GM12878 (cell line): Measurements from ENCODE around the gene GLB1L3. TPM values are rescaled to one million over a fixed set of nuclear protein-coding genes. Genes with fewer than 3 reads are reported as not detected.
"Not testable (repeated sequence)": the region's sequence is repeated elsewhere in the genome, so short reads cannot be mapped to it uniquely, and the experiment has no call there.

Experiments
- ATAC-seq: fragments of 200-7000 bp; cut with Tn5 transposase; 3 replicates; pipeline ENCODE4 v1.9.1; 2020; ENCODE audit warnings: mild to moderate bottlenecking, moderate library complexity
- BruUV-seq: library from RNA; stranded (reverse); fragments of 400-500 nt; replicated peaks from 2 replicates; lab custom pipeline; 2021; lab: Mats Ljungman, UMichigan
- CTCF ChIA-PET: fragments of 300-600 bp; sonication (Branson Sonifier 250); formaldehyde crosslinking; extraction: SDS; loops from one replicate; lab custom pipeline; 2021; ENCODE audit warnings: inconsistent platforms; lab: Yijun Ruan, JAX
- POLR2A ChIA-PET: fragments of 350-600 bp; formaldehyde crosslinking; extraction: SDS; loops from one replicate; lab custom pipeline; 2021; ENCODE audit warnings: inconsistent platforms; lab: Charles Lee
- RAD21 ChIA-PET: fragments of 300-600 bp; sonication (Branson Sonifier 250); formaldehyde crosslinking; loops from one replicate; lab custom pipeline; 2023; ENCODE audit warnings: antibody characterized with exemption; ENCODE audit not compliant: unreplicated experiment; lab: Charles Lee
- SMC1A ChIA-PET: fragments of 300-600 bp; sonication (Branson Sonifier 250); formaldehyde crosslinking; loops from one replicate; lab custom pipeline; 2023; ENCODE audit not compliant: unreplicated experiment, uncharacterized antibody; lab: Charles Lee
- DNase-seq: peaks from one replicate; pipeline ENCODE4 v3.0.0-alpha.2; 2011; ENCODE audit warnings: low read depth, low spot score
- FAIRE-seq: peaks from 3 replicates; lab custom pipeline; 2011; peaks lifted over from hg19 to GRCh38; lab: Jason Lieb, UNC
- H2AFZ ChIP-seq: 2 replicates; pipeline ENCODE4 v1.6.0; 2011; ENCODE audit warnings: low read depth, low read length, control low read depth; ENCODE audit not compliant: control insufficient read depth
- H3K27ac ChIP-seq: 2 replicates; pipeline ENCODE4 v1.5.1; 2011; ENCODE audit warnings: control low read depth; ENCODE audit not compliant: control insufficient read depth, insufficient read depth
- H3K27me3 ChIP-seq, 2 experiments: replicated peaks in 1 of 2; 2 replicates each; pipeline versions ENCODE4 v1.6.0 to v1.6.1; 2011; ENCODE audit warnings: low read length in 1 of 2; ENCODE audit not compliant: control insufficient read depth in 2 of 2, insufficient read depth in 2 of 2
- H3K36me3 ChIP-seq, 2 experiments: 2 replicates each; pipeline ENCODE4 v1.5.1; 2011; ENCODE audit warnings: low read length in 1 of 2; ENCODE audit not compliant: control insufficient read depth in 2 of 2, insufficient read depth in 2 of 2
- H3K4me1 ChIP-seq: 2 replicates; pipeline ENCODE4 v1.6.1; 2011; ENCODE audit warnings: mild to moderate bottlenecking, low read length, moderate library complexity, mixed read lengths; ENCODE audit not compliant: control insufficient read depth, insufficient read depth
- H3K4me2 ChIP-seq: 2 replicates; pipeline ENCODE4 v1.6.0; 2011; ENCODE audit warnings: control low read depth; ENCODE audit not compliant: control insufficient read depth, insufficient read depth
- H3K4me3 ChIP-seq: fragments of 200-600 bp; sonication (generic); 2 replicates; pipeline ENCODE4 v1.5.1; 2016
- H3K79me2 ChIP-seq: 2 replicates; pipeline ENCODE4 v1.6.0; 2011; ENCODE audit warnings: low read length; ENCODE audit not compliant: control insufficient read depth, insufficient read depth
- H3K9ac ChIP-seq: 2 replicates; pipeline ENCODE4 v1.8.0; 2011; ENCODE audit warnings: low read length, control low read depth, mixed read lengths; ENCODE audit not compliant: control insufficient read depth, insufficient read depth
- H3K9me3 ChIP-seq: replicated peaks from 3 replicates; pipeline ENCODE4 v1.5.1; 2011; ENCODE audit warnings: mild to moderate bottlenecking, low read length; ENCODE audit not compliant: control insufficient read depth, insufficient read depth
- H4K20me1 ChIP-seq: 2 replicates; pipeline ENCODE4 v1.6.0; 2011; ENCODE audit not compliant: control insufficient read depth, insufficient read depth
- ATF2 ChIP-seq: IDR thresholded peaks from 2 replicates; pipeline ENCODE4 v1.6.1; 2012; ENCODE audit warnings: low read length, inconsistent platforms
- E2F8 ChIP-seq: fragments of 450-650 bp; IDR thresholded peaks from 2 replicates; pipeline ENCODE4 v1.6.1; 2018; ENCODE audit warnings: mild to moderate bottlenecking, low read depth, moderate library complexity; ENCODE audit not compliant: partially characterized antibody
- IKZF2 ChIP-seq, 2 experiments: fragments of 450-650 bp; IDR thresholded peaks; 2 replicates each; pipeline ENCODE4 v1.6.1; 2017; ENCODE audit warnings: mild to moderate bottlenecking in 2 of 2, moderate library complexity in 2 of 2
- RCOR1 ChIP-seq: conservative IDR thresholded peaks from 2 replicates; pipeline ENCODE4 v1.6.1; 2012; ENCODE audit warnings: low read depth, low read length, improper control_type of control experiment
- SMC3 ChIP-seq: IDR thresholded peaks from 2 replicates; pipeline ENCODE4 v1.6.1; 2011; ENCODE audit warnings: low read length, improper control_type of control experiment, borderline replicate concordance
- WGBS: methylation state at CpG from one replicate; pipeline ENCODE4 v1.1.6; 2016; ENCODE audit warnings: low lambda C conversion rate; ENCODE audit not compliant: insufficient replicate concordance, insufficient coverage; ENCODE audit errors: missing lambda C conversion rate; 5-methylcytosine and 5-hydroxymethylcytosine counted together
- in situ Hi-C: fragments of 300-500 bp; cut with MboI; formaldehyde crosslinking; loops from 9 replicates; pipeline ENCODE4 v1.14.3; 2018; ENCODE audit warnings: mixed read lengths
- intact Hi-C: fragments of 100-400 bp; cut with micrococcal nuclease; formaldehyde crosslinking; loops from one replicate; pipeline ENCODE4 v1.14.2; 2022; ENCODE audit not compliant: unreplicated experiment
- polyA plus RNA-seq, 11 experiments: library from polyadenylated mRNA; depleted of rRNA in 4 of 11; unstranded in 6 of 11; stranded (reverse) in 5 of 11; fragments of >200 nt; fragmentation: Nextera tagmentation in 4 of 11; fragmentation: Illumina TruSeq in 1 of 11; extraction: Ambion mirVana in 4 of 11; extraction: Trizol in 1 of 11; gene quantifications; 1 replicate in 1 of 11; 2 replicates in 10 of 11; pipeline versions ENCODE4 v1.2.1 to v1.2.3, GENCODE V29; 2011 to 2016; ENCODE audit warnings: inconsistent platforms in 2 of 11, missing spikeins in 2 of 11, low read depth in 1 of 11
- total RNA-seq, 4 experiments: library from RNA; depleted of rRNA in 3 of 4; stranded (reverse); fragments of >200 nt in 3 of 4; fragmentation: Illumina TruSeq in 1 of 4; extraction: Trizol in 1 of 4; gene quantifications; 2 replicates each; pipeline versions ENCODE4 v1.2.1 to v1.2.3, GENCODE V29; 2013 to 2021

GLB1L3 gene
- total and polyA plus RNA-seq, 10 of the 15 experiments (the other 5 are each of a cell fraction or from before 2014, with no cell fraction given) = 0.53 to 2.9 (median 1.9) TPM; not detected in 1

- Histone ChIP-seq H3K4me3 (no peak overlapping the region), H3K4me2 (no peak overlapping the region), H4K20me1 (no peaks in the 10 kb centered on the region), H3K9ac (no peak overlapping the region), H3K27me3 (no peaks in the 10 kb centered on the region), H3K36me3 (no peaks in the 10 kb centered on the region), H3K79me2 (no peaks in the 10 kb centered on the region), H3K9me3 (no peaks in the 10 kb centered on the region), H3K27ac (no peak overlapping the region), H2AFZ (no peak overlapping the region), H3K4me1 (no peaks in the 10 kb centered on the region)
- intact Hi-C loops = no loop called here
- no peak for ATAC-seq
- RAD21 ChIA-PET = no interaction called here
- CTCF ChIA-PET = no interaction called here
- WGBS = 48% methylated on average over 15 of the region's 16 CpGs
- no TSS peak for BruUV-seq
- no peak for FAIRE-seq
- SMC1A ChIA-PET = no interaction called here
- DNase-seq = no peak
- TF ChIP-seq SMC3 = no peak
- TF ChIP-seq E2F8 = no peak
- no peak for TF ChIP-seq RCOR1
- no peak for TF ChIP-seq IKZF2 (IDR thresholded peaks at IDR 0.05)
- no peak for TF ChIP-seq ATF2
- in situ Hi-C loops = no loop called here
- POLR2A ChIA-PET = no interaction called here
These were observed 7.5 kb downstream of the GLB1L3 start for GRCh38 chr11:134283461-134284230.

- H3K79me2 ChIP-seq, H3K36me3 ChIP-seq, RAD21 ChIA-PET, in situ Hi-C loops, H3K9ac ChIP-seq, H3K27ac ChIP-seq, H3K27me3 ChIP-seq, H3K9me3 ChIP-seq, SMC1A ChIA-PET, H3K4me2 ChIP-seq, H3K4me1 ChIP-seq, DNase-seq, H2AFZ ChIP-seq, H4K20me1 ChIP-seq, FAIRE-seq, ATAC-seq, CTCF ChIA-PET, BruUV-seq, POLR2A ChIA-PET, H3K4me3 ChIP-seq, intact Hi-C loops: not testable (repeated sequence)
- 45% methylated on average over 5 of the region's 5 CpGs for WGBS
These were observed 8.2 kb downstream of the GLB1L3 start for GRCh38 chr11:134284349-134284748.
